Mammary epithelial cell (primary cell): ENCODE results near the gene B4GALNT3.

Source experiments
- EZH2 ChIP-seq: IDR thresholded peaks from 2 replicates; pipeline ENCODE4 v1.6.1; 2012; ENCODE audit warnings: low read length, inconsistent platforms, borderline replicate concordance
- TF ChIP-seq, protein P1 (sequence below), 2 donors: IDR thresholded peaks in 1 of 2; conservative IDR thresholded peaks in 1 of 2; 2 replicates each; pipeline ENCODE4 v1.5.1; 2011 to 2012; ENCODE audit warnings: inconsistent platforms in 2 of 2, low read length in 2 of 2, mild to moderate bottlenecking in 2 of 2, control low read depth in 1 of 2, low read depth in 1 of 2; ENCODE audit not compliant: insufficient read depth in 1 of 2; ENCODE audit errors: extremely low read depth in 1 of 2

DNA sequence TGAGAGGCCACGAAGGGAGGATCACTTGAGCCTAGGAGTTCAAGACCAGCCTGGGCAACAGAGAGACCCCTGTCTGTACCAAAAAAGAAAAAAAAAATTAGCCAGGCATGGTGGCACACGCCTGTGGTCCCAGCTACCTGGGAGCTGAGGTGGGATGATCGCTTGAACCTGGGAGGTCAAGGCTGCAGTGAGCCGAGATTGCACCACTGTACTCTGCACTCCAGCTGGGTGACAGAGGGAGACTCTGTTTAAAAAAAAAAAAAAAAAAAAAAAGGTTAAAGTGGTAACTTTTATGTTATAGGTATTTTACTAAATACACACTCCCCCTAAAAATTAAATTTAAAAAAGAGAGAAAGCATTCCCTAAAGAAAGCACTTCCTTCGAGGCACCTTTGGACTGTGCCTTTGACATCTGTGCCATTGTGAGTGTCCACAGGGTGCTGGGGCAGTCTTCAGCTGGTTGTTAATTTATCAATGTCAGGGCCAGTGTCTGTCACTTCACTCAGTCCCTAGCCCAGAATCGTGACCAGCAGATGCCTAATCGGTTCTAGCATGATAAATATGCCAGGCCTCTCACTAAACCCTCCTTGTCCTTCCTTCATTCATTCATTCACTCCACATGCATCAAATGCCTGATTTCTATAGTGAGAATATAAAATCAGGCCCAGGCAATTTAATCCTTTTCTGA lies 63.1 kb downstream of the B4GALNT3 start:
- TF ChIP-seq, protein P1, sequence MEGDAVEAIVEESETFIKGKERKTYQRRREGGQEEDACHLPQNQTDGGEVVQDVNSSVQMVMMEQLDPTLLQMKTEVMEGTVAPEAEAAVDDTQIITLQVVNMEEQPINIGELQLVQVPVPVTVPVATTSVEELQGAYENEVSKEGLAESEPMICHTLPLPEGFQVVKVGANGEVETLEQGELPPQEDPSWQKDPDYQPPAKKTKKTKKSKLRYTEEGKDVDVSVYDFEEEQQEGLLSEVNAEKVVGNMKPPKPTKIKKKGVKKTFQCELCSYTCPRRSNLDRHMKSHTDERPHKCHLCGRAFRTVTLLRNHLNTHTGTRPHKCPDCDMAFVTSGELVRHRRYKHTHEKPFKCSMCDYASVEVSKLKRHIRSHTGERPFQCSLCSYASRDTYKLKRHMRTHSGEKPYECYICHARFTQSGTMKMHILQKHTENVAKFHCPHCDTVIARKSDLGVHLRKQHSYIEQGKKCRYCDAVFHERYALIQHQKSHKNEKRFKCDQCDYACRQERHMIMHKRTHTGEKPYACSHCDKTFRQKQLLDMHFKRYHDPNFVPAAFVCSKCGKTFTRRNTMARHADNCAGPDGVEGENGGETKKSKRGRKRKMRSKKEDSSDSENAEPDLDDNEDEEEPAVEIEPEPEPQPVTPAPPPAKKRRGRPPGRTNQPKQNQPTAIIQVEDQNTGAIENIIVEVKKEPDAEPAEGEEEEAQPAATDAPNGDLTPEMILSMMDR (conservative IDR thresholded peaks at IDR 0.05 in 1 of 2, IDR thresholded peaks at IDR 0.05 in 1 of 2; ENCODE audit: extremely low read depth in 1 of 2, insufficient read depth in 1 of 2, low read depth in 1 of 2, low read length in 2 of 2): no peak
- TF ChIP-seq EZH2: no peak
